Activated CD4-positive, alpha-beta T cell treated with anti-CD3 and anti-CD28 coated beads, Interleukin-10, Interleukin-2, amounts not matched to agents 100 ng/mL and 50 ng/mL, durations not matched to agents 16 hours and 8 hours (primary cell): Measurements from ENCODE around the gene CHST3.
"Not testable (repeated sequence)": the region's sequence is repeated elsewhere in the genome, so short reads cannot be mapped to it uniquely, and the experiment has no call there.

Experiments used
- DNase-seq: peaks from one replicate; pipeline ENCODE4 v3.0.0-alpha.2; 2020

Gene CHST3

DNA sequence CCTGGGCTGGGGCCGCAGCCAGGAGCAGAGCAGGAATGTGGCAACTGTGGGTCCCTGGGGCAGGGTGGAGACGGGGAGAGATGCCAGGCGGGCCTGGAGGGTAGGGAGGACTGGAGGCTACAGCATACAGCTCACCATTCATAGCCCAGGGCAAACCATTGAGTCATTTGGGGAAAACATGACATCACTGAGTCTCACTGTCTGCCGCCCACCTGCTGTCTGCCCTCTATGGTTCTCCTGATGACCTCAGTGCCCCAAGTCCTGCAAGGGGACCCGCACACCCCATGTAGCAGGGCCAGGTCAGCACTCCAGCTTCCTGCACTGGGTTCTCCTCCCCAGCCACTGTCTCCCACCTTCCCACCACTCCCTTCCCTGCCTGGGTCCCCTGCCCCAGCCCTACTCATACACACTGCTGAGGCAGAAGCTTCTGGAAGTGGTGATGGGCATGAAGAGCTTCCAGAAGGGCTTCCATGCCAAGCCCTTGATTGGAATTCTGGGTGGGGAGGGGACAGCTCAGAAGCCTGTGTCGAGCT is 10.4 kb downstream of the CHST3 start:
- peak; percentile 54 for DNase-seq

DNA sequence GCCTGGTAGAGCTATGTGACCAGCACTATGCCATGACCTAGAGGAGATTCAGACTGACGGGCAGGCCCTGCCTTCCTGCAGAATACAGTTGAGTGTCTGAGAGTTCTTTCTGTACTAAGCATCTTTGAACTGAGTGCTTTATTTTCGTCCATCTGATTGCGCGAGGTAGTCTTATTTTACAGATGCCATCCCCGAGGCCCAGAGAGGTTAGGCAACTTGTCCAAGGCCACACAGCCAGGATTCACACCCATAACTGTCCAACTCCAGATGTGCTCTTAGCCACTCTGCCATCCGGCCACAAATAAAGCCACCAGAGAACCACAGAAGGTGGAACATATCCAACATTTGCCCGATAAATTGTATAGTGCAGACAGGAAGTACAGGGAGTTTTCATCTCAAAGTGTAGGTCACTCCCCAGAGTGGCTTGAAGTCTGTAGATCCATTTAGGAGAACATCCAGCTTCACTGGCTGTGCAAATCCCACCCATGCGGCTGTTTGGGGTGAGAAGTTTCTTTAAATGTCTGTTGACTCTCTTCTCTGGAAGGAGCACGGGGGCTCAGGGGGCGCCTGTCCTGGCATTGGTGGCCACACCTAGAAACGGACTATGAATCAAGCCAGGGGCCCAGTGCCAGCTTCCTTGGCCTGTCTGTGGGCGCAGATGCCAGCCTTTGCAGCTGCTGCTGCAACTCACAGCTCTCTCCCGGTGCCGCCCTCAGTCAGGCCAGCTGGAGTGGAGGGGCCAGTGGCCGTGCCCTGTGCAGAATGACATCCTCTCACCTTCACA is 11.1 kb downstream of the CHST3 start:
- DNase-seq: no peak

DNA sequence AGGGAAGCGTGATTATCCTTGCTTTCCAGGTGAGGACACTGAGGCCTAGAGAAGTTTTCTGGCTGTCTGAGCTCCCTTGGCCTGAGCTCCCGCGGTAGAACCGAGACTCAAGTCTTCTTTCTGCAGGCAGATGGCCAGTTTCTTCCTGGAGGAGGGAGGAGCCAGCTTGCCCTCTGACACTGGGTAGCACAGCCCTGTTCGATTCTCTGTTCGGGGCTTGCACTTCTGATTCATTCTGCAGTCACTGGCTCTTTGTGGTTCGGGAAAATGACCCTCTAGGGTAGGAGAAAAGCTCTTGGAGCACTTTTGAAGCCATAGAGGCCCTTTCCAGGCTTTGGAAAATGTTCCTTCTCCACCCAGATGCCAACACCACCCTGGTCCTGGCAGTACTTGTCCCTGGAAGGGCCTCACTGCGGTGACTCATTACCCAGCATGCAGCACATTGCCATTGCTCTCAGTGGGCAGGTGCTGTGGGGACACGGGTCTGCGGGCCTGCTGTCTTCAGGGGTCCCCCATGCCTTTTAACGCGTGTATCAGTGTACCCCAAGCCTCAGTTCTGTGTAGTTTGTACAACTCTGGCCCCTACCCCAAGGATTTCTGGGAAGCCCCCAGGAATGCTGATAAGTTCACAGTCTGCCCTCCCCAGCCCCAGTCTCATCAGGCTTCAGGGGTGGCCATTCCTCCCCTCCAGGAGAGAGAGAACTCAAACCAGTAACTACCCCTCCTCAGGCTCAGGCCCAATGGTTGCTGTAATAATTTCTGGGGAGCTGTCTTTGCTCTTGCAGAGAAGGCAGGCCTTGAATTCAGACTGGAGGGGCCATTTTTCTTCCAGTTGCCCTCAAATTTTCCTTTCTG is 11.9 kb downstream of the CHST3 start:
- DNase-seq: no peak

DNA sequence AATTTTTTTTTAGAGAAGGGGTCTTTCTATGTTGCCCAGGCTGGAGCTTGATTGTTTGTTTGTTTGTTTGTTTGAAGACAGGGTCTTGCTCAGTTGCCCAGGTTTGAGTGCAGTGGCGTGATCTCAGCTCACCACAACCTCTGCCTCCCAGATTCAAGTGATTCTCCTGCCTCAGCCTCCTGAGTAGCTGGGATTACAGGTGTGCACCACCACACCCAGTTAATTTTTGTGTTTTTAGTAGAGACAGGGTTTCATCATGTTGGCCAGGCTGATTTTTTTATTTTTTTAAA is 13.4 kb downstream of the CHST3 start:
- not testable (repeated sequence) for DNase-seq

DNA sequence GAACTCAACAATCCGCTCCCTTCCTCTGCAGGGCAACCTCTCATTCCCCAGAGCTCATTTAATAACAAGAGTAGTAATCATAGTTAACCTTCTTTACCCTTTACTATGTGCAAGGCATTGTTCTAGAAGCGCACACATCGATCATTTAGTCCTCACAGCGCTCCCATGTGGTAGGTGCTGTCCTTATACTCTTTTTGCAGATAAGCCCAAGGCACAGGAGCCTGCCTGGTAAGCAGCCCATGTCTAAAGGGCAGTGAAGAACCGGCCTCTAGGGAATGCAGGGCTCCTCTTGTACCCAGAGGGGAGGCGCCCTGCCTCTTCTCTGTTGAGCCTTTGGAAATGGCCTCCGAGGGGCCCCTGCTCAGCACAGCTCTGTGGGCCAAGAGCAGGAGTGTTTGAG is 14.3 kb downstream of the CHST3 start:
- DNase-seq: no peak

DNA sequence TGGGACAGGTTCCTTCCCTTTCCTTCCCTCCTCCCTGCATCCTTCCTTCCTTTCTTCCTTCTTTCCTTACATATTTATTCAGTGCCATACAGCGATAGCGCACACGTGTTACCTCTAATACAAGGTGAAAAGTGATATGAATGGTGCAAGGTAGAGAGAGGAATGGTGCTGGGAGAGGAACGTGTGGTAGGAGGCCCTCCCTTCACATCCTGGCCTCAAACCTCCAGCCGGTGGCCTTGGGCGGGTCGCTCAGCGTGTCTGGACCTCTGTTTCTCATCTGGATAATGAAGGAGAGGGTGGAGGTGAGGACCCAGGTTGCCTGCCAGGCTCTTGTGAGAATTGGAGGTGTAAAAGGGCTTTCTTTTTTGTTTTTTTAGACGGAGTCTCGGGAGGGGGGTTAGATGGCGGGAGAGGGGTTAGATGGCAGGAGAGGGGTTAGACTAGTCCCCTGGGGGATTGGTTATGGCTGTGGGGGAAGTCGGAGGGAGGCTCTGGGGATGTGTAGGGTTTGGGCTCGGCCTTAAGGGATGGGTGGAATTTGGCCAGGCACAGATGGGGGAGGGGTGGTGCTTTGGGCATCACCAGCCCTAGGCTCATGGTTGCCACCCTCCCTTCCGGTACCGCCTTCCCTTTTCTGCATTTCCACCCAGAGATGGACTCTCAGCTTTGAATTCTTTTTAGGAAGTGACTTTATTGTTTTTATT is 14.9 kb downstream of the CHST3 start:
- DNase-seq: no peak

DNA sequence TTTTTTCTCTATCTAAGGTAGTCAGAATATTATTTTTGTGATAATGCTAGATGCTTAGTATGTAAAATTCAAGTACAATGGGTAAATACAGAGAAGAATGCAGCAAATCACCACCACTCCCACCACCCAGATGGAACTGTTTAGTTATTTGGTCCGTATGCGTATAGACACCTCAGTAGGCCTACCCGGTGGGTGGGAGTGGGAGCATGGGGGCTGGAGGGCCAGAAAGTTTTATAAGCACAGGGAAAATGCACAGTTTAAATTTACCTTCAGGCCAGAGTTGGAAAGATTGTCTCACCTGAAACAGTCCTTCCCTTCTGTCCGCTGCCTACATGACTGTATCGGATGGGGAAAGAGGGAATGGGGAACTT is 15.5 kb downstream of the CHST3 start:
- DNase-seq: no peak

DNA sequence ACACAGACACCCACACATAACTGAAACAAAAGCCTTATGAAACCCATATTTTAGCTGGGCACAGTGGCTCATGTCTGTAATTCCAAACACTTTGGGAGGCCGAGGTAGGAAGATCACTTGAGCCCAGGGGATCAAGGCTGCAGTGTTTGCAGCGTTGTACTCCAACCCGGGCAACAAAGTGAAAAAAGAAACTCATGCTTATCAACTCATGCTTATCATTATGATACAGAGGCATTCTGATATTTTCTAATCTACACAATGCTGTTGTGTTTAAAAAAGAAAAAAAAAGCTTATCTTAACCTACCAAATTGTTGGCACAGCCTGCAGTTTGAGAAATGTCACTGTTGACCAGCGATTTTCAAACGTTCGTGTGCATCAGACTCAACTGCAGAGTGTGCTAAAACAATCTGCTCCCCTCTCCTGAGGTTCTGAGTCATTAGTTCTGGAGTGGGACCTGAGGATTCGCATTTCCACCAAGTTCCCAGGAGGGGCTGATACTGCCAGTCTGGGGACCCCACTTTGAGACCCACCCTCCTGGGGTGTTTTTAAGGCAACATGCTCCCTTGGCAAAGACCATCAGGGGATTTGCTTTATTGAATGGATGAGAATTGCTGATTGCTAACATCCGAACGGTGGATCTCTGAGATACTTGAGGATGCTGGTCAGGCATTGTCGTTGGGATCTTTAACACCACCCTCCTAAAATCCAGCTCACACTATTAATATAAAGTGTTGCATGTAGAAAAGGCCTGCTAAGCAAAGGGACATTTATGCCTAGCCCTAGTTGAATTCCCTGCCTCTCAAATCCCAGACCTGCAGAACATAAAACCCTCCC is 16.2 kb downstream of the CHST3 start:
- DNase-seq: no peak

DNA sequence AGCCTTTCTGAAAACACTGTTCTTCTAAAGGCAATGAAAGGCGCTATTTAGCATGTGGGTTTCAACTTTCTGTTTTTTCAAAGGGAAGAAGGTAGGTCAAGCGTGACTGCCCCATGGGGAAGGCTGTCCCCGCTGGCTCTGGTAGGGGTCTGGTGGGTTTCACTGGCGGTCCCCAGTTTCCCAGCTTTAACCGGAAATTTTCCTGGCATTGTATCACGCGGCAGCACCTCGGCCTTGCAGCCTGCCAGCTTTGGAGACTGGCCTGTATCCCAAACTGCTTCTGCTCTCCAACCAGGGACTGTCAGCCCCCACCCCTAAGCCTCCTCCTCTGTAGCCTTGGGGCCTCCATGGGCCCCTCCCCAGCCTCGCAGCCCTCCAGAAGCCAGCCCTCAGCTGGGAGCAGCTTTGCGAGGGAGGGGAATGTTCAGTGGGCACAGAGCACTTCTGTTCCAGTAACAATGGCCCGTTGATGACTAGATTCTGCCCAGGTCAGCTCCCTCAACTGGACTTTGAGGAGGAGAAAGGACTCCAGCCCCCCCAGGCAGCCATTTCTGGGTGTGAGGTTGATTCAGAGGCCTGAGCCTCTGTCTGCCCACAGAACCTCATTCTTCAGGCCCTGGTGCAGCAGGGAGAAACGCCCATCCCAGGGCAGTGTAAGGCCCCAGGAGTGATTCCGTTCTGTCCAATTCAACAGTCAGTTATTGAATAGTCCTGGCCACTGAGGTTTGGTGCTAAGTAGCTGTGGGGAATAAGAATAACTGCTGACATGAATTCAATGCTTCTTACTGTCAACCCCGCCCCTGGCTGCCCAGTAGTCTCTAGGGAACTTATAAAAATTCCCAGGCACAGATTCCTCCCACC is 17.1 kb downstream of the CHST3 start:
- no peak for DNase-seq

DNA sequence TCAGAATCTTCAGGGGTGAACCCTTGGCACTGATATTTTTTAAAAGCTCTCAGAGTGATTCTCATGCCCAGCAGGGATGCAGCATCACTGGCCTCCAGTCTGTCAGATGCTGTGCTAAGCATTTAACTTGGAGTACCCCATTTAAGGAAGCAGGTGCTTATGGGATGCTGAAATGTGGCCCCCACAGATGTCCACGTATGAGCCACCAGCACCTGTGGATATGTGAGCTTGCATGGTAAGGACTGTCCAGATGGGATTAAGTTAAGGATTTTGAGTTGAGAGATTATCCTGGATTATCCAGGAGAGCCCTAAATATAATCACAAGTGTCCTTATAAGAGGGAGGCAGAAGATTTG is 17.7 kb downstream of the CHST3 start:
- DNase-seq: no peak

DNA sequence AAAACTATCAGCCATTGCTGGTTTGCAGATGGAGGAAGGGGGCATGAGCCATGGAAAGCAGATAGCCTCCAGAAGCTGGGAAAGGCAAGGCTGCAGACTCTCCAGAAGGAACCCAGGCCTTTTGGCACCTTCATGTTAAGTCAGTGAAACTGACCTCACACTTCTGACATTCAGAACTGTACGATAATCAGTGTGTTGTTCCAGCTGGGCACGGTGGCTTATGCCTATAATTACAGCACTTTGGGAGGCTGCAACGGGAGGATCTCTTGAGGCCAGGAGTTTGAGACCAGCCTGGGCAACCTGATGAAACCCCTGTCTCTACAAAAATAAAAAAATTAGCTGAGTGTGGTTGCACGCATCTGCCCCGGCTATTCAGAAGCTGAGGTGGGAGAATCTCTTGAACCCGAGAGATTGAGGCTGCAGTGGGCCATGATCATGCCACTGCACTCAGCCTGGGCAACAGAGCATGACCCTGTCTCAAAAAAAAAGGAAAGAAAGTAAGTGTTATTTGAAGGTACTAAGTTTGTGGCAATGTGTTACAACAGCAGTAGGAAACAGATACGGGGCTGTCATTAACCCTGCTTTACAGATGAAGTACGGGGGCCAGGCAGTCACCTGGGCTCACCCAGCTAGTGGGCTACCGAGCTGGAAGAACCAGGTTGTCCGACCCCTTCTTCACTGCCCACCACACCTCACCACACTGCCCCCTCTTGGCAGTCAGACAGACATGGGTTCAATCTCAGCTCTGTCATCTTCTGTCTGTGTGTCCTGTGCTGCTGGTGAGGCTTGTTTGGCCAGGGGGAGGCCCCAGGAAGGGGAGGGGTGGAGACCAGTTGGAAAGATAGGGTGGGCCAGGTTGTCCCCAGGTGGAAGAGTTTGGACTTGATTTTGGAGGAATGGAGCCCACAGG is 18.3 kb downstream of the CHST3 start:
- no peak for DNase-seq

DNA sequence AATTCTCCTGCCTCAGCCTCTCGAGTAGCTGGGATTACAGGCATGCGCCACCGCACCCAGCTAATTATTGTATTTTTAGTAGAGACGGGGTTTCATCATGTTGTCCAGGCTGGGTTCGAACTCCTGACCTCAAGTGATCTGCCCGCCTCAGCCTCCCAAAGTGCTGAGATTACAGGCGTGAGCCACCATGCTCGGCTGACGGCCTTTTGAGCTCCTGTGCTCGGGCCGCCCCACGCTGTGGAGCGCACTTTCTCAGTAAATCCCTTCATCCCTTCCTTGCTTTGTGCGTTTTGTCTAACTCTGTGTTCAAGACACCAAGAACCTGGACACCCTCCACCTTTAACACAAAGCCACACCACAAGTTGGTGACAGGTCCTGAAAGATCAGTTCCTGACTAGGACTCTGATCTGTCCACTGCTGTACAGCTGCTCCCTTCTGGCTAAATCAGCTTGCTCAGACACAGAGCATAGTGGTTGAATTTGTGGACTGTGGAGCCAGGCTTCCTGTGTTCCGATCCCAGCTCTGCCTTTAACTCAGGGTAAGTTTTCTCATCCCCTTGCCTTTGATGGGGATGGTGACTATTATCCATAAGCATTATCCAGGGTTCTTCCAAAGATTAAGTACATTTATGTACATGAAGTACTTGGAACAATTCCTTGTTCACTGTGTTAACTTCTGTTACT is 20.1 kb downstream of the CHST3 start:
- no peak for DNase-seq

DNA sequence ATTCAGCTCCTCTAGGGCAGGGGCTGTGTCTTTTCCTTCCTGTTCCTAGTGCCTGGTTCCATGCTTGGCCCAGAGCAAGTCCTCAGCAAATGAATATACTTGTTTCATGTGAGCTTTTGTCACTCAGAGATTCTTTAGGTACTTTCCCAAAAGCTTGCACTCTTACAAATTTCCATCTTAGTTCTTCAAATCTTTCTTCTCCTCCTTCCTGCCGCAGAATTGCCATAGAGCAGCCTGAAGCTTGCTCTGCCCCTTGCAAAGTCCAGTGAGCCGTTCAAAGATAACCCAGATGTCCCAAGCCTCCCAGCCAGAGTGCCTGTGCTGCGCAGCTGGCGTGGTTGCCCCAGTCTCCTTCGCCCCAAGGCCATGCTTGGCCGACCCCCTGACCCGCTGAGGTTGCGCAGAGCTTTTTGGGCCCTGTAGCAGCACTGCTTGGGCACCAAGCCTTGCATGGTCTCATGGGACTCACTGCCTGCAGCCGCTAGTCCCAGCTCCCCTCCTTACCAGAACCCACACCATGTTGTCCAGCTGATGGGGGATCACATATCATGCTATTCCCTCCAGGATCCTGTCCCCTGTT is 20.7 kb downstream of the CHST3 start:
- no peak for DNase-seq

DNA sequence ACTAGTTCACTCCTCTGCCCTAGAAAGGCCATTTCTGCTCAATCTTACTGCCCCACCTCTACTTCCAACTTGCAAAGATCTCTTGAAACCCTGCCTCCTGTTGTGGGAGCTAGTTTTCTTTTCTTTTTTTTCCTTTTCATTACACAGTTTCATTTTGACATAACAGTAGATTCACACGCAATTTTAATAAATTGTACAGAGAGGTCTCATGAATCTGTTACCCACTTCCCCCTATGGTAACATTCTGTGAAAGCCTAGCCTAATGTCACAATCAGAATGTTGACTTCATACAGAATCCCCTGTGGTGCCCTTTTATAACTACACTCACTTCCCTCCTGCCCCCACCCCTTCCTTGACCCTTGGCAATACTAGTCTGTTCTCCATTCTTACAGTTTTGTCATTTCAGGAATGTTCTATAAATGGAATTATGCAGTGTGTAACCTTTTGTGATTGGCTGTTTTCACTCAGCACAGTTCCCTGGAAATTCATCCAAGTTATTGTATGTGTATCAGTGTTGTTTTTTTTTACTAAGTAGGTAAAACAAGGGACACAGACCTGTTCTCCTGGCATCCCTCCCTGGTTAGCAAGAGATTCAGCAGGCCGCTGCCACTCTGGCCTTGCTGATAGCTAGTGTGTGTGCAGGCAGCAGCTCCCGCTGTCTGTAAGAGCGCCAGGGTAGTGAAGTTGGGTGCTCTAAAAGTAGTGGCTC is 21.5 kb downstream of the CHST3 start:
- peak; percentile 48 for DNase-seq

DNA sequence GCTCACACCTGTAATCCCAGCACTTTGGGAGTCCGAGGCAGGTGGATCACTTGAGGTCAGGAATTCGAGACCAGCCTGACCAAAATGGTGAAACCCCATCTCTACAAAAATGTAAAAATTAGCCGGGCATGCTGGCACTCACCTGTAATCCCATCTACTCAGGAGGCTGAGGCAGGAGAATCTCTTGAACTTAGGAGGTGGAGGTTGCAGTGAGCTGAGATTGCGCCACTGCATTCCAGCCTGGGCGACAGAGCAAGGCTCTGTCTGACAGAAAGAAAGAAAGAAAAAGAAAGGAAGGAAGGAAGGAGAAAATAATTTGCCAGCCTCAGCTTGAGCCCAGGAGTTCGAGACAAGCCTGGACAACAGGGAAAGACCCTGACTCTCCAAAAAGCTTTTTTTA is 24.7 kb downstream of the CHST3 start:
- not testable (repeated sequence) for DNase-seq

DNA sequence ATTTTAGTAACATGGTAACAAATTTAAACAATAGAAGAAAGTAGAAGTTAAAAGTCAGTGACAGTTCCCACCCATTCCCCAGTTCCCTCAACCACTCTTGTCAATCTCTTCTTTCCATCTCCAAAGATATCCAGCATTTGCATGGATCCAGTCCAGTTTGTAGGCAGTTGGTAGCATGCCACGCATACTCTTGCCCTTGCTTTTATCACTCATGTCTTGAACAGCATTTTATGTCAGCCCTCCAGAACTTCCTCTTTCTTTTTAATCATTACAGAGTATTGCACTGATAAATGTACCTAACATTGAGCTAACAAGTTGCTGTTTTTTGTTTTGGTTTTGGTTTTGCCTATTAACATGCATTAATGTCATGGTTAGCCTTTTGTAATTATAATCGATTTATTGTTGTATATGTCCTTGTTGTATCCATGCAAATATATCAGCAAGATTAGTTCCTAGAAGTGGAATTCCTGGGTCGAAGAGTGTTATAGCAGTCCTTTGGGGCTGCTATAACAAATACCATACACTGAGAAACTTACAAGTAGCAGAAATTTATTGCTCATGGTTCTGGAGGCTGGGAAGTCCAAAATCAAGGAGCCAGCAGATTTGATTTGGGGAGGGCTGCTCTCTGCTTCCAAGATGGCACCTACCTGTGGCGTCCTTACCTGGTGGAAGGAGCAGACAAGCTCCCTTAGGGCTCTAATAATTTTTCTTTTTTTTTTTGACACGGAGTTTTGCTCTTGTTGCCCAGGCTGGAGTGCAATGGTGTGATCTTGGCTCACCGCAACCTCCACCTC is 25.7 kb downstream of the CHST3 start:
- DNase-seq: no peak

DNA sequence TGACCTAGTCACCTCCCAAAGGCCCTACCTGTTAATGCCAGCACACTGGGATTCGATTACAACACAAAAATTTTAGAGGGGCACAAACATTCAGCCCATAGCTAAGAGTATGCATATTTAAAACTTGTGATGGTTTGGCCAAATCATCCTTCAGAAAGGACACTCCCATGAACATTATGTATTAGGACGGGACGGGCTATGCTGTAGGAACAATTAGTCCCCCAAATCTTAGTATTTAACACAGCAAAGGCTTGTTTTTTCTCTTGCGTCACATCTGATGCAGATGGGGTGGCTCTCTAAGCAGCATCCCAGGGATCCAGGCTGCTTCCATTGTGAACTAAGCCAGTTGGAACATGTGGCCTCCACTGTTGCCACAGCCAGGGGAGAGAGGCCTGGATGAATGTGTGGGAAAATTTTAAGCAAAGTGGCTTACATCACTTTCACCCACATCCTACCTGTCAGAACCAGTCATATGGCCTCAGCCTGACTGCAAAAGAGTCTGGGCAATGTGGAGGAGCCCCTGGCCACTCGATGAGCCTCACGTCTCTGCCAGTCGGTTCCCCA is 26.6 kb downstream of the CHST3 start:
- no peak for DNase-seq

DNA sequence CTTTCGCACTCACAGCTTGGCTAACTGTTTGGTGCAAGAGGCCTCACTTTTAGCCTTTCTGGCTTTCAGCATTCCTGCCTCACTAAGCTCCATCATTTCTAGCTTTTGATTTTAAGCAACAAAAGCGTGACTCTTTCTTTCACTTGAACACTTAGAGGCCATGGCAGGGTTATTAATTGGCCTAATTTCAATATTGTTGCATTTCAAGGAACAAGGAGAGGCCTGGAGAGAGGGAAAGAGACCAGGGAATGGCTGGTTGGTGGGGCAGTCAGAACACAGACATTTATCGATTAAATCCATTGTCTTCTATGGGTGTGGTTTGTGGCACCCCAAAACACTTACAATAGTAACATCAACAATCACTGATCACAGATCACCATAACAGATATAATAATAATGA is 31.3 kb downstream of the CHST3 start:
- no peak for DNase-seq
